K562 (cell line): ENCODE data around the gene GLDC. TPM values are rescaled to one million over a fixed set of nuclear protein-coding genes. Genes with fewer than 3 reads are reported as not detected.

Experiments
- CHD4 ChIP-seq: fragments of 200-600 bp; sonication (generic); IDR thresholded peaks from 3 replicates; pipeline ENCODE4 v1.6.1; 2012; ENCODE audit warnings: low read depth, mild to moderate bottlenecking, mixed read lengths, low read length, inconsistent platforms; ENCODE audit not compliant: insufficient read depth, insufficient replicate concordance, poor library complexity, severe bottlenecking
- ELF1 ChIP-seq: fragments of 200-800 bp; sonication (Bioruptor generic); IDR thresholded peaks from 2 replicates; pipeline ENCODE4 v1.6.1; 2016; ENCODE audit warnings: missing genetic modification characterization, missing compliant biosample characterization
- EWSR1 ChIP-seq: fragments of 450-650 bp; IDR thresholded peaks from 2 replicates; pipeline ENCODE4 v1.6.1; 2018; ENCODE audit warnings: borderline replicate concordance, mild to moderate bottlenecking, low read depth, moderate library complexity; ENCODE audit not compliant: partially characterized antibody
- HNRNPK ChIP-seq: fragments of 200-400 bp; formaldehyde crosslinking; IDR thresholded peaks from one replicate; pipeline ENCODE4 v1.6.1; 2018; ENCODE audit warnings: mild to moderate bottlenecking, low read depth, low read length; ENCODE audit not compliant: poor library complexity, severe bottlenecking
- NFE2 ChIP-seq: IDR thresholded peaks from 2 replicates; pipeline ENCODE4 v1.6.1; 2014; ENCODE audit warnings: antibody characterized with exemption, low read depth
- NFYB ChIP-seq: IDR thresholded peaks from 2 replicates; pipeline ENCODE4 v1.6.1; 2011; ENCODE audit warnings: mild to moderate bottlenecking, moderate library complexity; ENCODE audit not compliant: insufficient read length; ENCODE audit errors: extremely low read depth
- RBBP5 ChIP-seq: fragments of 200-600 bp; sonication (generic); IDR thresholded peaks from 2 replicates; pipeline ENCODE4 v1.6.1; 2012; ENCODE audit warnings: borderline replicate concordance, mild to moderate bottlenecking, low read length, control low read depth, inconsistent platforms; ENCODE audit not compliant: insufficient read depth, poor library complexity, severe bottlenecking
- RBM14 ChIP-seq: fragments of 200-400 bp; formaldehyde crosslinking; IDR thresholded peaks from 2 replicates; pipeline ENCODE4 v1.6.1; 2018; ENCODE audit warnings: low read depth, mild to moderate bottlenecking, low read length, moderate library complexity, borderline replicate concordance; ENCODE audit not compliant: insufficient read depth
- SRSF1 ChIP-seq: fragments of 200-400 bp; formaldehyde crosslinking; IDR thresholded peaks from 2 replicates; pipeline ENCODE4 v1.6.1; 2017; ENCODE audit warnings: mild to moderate bottlenecking, low read depth, low read length, moderate library complexity
- YBX1 ChIP-seq: fragments of 450-650 bp; IDR thresholded peaks from 2 replicates; pipeline ENCODE4 v1.7.1; 2016; ENCODE audit warnings: mild to moderate bottlenecking
- YY1 ChIP-seq, 3 experiments: IDR thresholded peaks; 2 replicates each; pipeline ENCODE4 v1.6.1; 2011; ENCODE audit warnings: low read length in 2 of 3, mild to moderate bottlenecking in 2 of 3, moderate library complexity in 2 of 3, borderline replicate concordance in 1 of 3, control low read depth in 1 of 3, low read depth in 1 of 3; ENCODE audit not compliant: insufficient read depth in 3 of 3, insufficient replicate concordance in 2 of 3, control insufficient read depth in 1 of 3, insufficient read length in 1 of 3; ENCODE audit errors: extremely low read depth in 1 of 3
- ZNF24 ChIP-seq: fragments of 450-650 bp; IDR thresholded peaks from 2 replicates; pipeline ENCODE4 v1.6.1; 2016
- ZNF584 ChIP-seq: fragments of 200-800 bp; sonication (Bioruptor generic); IDR thresholded peaks from 2 replicates; pipeline ENCODE4 v1.6.1; 2016; ENCODE audit warnings: low read depth, mild to moderate bottlenecking, missing genetic modification characterization, missing compliant biosample characterization
- polyA plus RNA-seq, 8 experiments: library from polyadenylated mRNA; depleted of rRNA in 4 of 8; stranded (reverse) in 5 of 8; unstranded in 3 of 8; fragments of >200 nt; fragmentation: Nextera tagmentation in 2 of 8; fragmentation: Illumina TruSeq in 1 of 8; extraction: Ambion mirVana in 2 of 8; extraction: Trizol in 1 of 8; gene quantifications; 2 replicates each; pipeline versions ENCODE4 v1.2.1 to v1.2.3, GENCODE V29; 2011 to 2014; ENCODE audit warnings: inconsistent platforms in 1 of 8, missing spikeins in 1 of 8
- total RNA-seq, 7 experiments: library from RNA; depleted of rRNA in 6 of 7; stranded (reverse); fragments of >200 nt in 6 of 7; fragmentation: Illumina TruSeq in 2 of 7; extraction: Trizol in 2 of 7; gene quantifications; 2 replicates each; pipeline versions ENCODE4 v1.2.1 to v1.2.3, GENCODE V29; 2011 to 2021; ENCODE audit warnings: low replicate concordance in 1 of 7
- TF ChIP-seq, protein P1 (sequence below): fragments of 450-650 bp; IDR thresholded peaks from 2 replicates; pipeline ENCODE4 v1.6.1; 2016; ENCODE audit warnings: borderline replicate concordance
- TF ChIP-seq, protein P2 (sequence below), 2 experiments: fragments of 200-800 bp in 1 of 2; sonication (Bioruptor generic) in 1 of 2; sonication (generic) in 1 of 2; formaldehyde crosslinking in 1 of 2; IDR thresholded peaks in 1 of 2; conservative IDR thresholded peaks in 1 of 2; 2 replicates each; pipeline versions ENCODE4 v1.5.0 to v1.6.1; 2016 to 2020; ENCODE audit warnings: missing compliant biosample characterization in 1 of 2, missing genetic modification characterization in 1 of 2, missing genetic modification reagents in 1 of 2
- TF ChIP-seq, protein P3 (sequence below): fragments of 450-650 bp; IDR thresholded peaks from 2 replicates; pipeline ENCODE4 v1.6.1; 2016; ENCODE audit warnings: antibody characterized with exemption
- TF ChIP-seq, protein P4 (sequence below): conservative IDR thresholded peaks from 2 replicates; pipeline ENCODE4 v1.6.1; 2011; ENCODE audit warnings: low read depth, mild to moderate bottlenecking, low read length; ENCODE audit not compliant: control insufficient read depth

Gene GLDC
- total and polyA plus RNA-seq, 9 of the 15 experiments (the other 6 are each of a cell fraction or from before 2014, with no cell fraction given) = 0.03 to 0.27 (median 0.08) TPM; not detected in 6

DNA sequence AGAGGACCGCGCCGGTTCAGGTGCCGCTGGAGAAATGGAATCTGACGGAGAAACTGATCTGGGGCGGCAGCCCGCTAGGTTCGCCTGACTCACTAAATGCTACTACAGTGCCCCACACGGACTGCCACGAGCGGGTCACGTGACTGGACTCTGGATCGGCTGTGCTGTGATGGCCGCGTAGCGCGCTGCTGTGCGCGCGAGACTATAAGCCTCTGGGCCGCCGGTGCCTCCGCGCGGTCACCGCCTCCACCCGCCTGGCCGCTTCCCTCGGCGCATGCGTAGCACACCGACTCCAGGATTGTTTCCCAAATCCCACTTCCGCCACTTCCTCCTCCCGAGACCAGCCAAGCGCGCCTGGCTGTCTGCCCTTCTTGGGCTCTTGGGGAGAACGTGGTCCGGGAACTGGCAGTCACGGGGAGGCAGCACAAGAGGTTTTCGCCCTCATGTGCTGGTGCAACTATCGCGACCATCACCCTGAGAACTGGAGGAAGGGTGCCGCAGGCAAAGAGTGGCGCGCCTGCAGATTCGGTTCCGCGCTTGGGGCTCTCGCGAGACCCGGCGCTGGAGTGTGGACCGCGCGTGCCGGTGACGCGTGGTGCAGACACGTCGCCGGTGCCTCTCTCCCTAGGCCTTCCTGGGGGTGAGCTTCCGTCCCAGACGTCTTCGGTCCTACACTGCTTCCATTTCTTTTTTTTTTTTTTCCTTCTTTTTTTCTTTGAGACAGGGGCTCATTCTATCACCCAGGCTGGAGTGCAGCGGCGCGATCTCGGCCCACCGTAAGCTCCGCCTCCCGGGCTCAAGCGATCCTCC is 35.8 kb upstream of the GLDC start (continued):
- TF ChIP-seq RBM14 = no peak
- TF ChIP-seq YY1 (IDR thresholded peaks at IDR 0.05; ENCODE audit: borderline replicate concordance in 1 of 3, control insufficient read depth in 1 of 3, extremely low read depth in 1 of 3, insufficient read depth in 3 of 3, insufficient read length in 1 of 3, insufficient replicate concordance in 2 of 3, low read depth in 1 of 3, low read length in 2 of 3) = peak in 2 of 3 experiments; percentile 34 to 65
- TF ChIP-seq, protein P1, sequence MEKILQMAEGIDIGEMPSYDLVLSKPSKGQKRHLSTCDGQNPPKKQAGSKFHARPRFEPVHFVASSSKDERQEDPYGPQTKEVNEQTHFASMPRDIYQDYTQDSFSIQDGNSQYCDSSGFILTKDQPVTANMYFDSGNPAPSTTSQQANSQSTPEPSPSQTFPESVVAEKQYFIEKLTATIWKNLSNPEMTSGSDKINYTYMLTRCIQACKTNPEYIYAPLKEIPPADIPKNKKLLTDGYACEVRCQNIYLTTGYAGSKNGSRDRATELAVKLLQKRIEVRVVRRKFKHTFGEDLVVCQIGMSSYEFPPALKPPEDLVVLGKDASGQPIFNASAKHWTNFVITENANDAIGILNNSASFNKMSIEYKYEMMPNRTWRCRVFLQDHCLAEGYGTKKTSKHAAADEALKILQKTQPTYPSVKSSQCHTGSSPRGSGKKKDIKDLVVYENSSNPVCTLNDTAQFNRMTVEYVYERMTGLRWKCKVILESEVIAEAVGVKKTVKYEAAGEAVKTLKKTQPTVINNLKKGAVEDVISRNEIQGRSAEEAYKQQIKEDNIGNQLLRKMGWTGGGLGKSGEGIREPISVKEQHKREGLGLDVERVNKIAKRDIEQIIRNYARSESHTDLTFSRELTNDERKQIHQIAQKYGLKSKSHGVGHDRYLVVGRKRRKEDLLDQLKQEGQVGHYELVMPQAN = no peak
- no peak for TF ChIP-seq NFE2
- TF ChIP-seq NFYB = no peak
- TF ChIP-seq SRSF1 = no peak
- no peak for TF ChIP-seq ZNF24
- TF ChIP-seq EWSR1 = no peak
- peak; percentile 92 for TF ChIP-seq ELF1 (tag)
- TF ChIP-seq, protein P2, sequence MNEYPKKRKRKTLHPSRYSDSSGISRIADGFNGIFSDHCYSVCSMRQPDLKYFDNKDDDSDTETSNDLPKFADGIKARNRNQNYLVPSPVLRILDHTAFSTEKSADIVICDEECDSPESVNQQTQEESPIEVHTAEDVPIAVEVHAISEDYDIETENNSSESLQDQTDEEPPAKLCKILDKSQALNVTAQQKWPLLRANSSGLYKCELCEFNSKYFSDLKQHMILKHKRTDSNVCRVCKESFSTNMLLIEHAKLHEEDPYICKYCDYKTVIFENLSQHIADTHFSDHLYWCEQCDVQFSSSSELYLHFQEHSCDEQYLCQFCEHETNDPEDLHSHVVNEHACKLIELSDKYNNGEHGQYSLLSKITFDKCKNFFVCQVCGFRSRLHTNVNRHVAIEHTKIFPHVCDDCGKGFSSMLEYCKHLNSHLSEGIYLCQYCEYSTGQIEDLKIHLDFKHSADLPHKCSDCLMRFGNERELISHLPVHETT (CRISPR knock-in tag; conservative IDR thresholded peaks at IDR 0.05 in 1 of 2, IDR thresholded peaks at IDR 0.05 in 1 of 2) = peak in 1 of 2 experiments; percentile 74; a peak in 2 of 4 replicates
- TF ChIP-seq, protein P3, sequence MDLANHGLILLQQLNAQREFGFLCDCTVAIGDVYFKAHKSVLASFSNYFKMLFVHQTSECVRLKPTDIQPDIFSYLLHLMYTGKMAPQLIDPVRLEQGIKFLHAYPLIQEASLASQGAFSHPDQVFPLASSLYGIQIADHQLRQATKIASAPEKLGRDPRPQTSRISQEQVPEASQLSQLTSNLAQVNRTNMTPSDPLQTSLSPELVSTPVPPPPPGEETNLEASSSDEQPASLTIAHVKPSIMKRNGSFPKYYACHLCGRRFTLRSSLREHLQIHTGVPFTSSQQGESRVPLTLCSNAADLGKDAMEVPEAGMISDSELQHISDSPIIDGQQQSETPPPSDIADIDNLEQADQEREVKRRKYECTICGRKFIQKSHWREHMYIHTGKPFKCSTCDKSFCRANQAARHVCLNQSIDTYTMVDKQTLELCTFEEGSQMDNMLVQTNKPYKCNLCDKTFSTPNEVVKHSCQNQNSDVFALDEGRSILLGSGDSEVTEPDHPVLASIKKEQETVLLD = peak; percentile 89
- TF ChIP-seq ZNF584 (CRISPR knock-in tag) = no peak
- peak; percentile 76 for TF ChIP-seq RBBP5
- no peak for TF ChIP-seq HNRNPK
- TF ChIP-seq, protein P4, sequence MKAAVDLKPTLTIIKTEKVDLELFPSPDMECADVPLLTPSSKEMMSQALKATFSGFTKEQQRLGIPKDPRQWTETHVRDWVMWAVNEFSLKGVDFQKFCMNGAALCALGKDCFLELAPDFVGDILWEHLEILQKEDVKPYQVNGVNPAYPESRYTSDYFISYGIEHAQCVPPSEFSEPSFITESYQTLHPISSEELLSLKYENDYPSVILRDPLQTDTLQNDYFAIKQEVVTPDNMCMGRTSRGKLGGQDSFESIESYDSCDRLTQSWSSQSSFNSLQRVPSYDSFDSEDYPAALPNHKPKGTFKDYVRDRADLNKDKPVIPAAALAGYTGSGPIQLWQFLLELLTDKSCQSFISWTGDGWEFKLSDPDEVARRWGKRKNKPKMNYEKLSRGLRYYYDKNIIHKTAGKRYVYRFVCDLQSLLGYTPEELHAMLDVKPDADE = no peak; the same call in 1 of the 2 replicates
- TF ChIP-seq CHD4 = no peak
- no peak for TF ChIP-seq YBX1
